Gastrocnemius medialis (tissue), 4 donors: ENCODE results near the gene FAN1.

Source experiments
- CTCF ChIP-seq, 5 experiments: fragments of 450-650 bp in 3 of 5; fragments of 200-600 bp in 2 of 5; sonication (generic) in 2 of 5; IDR thresholded peaks in 4 of 5; conservative IDR thresholded peaks in 1 of 5; 1 replicate in 4 of 5; 2 replicates in 1 of 5; pipeline ENCODE4 v1.5.1; 2016 to 2019; ENCODE audit warnings: antibody characterized with exemption in 5 of 5, mild to moderate bottlenecking in 3 of 5, moderate library complexity in 3 of 5
- POLR2A ChIP-seq, 2 donors: fragments of 450-650 bp; IDR thresholded peaks; one replicate each; pipeline ENCODE4 v1.6.1; 2017; ENCODE audit warnings: antibody characterized with exemption in 2 of 2, mild to moderate bottlenecking in 2 of 2, moderate library complexity in 2 of 2

DNA sequence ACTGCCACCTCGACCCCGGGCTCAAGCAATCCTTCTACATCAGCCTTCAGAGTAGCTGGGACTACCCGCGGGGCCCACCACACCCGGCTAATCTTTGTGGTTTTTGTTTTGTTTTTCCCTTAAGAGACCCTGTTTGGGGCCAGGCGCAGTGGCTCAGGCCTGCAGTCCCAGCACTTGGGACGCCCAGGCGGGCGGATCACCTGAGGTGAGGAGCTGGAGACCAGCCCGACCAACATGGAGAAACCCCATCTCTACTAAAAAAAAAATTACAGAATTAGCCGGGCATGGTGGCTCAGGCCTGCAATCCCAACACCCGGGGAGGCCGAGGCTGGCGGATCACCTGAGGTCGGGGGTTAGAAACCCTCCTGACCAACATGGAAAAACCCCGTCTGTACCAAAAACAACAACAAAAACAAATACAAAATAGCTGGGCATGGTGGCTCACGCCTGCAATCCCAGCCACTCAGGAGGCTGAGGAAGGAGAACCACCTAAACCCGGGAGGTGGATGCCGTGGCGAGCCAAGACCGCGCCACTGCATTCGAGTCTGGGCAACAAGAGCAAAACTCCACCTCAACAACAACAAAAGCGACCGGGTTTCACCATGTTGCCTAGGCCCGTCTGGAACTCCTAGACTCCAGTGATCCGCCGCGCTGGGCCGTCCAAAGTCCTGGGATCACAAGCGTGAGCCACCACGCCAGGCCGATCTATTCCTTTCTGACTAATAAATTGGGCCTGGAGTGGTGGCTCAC lies 8.1 kb upstream of the FAN1 start:
- TF ChIP-seq CTCF (IDR thresholded peaks at IDR 0.05 in 4 of 5, conservative IDR thresholded peaks at IDR 0.05 in 1 of 5) (no peak), POLR2A (IDR thresholded peaks at IDR 0.05) (no peak)
